SU-DHL-6 (cell line): ENCODE measurements around the gene MTRF1.

Experiments
- EZH2phosphoT487 ChIP-seq: fragments of 200-600 bp; sonication (generic), shearing (Covaris generic); conservative IDR thresholded peaks from 2 replicates; pipeline ENCODE4 v1.6.1; 2018; ENCODE audit warnings: mild to moderate bottlenecking, antibody characterized with exemption, low read length, moderate library complexity, mixed read lengths
- TF ChIP-seq, protein P1 (sequence below): fragments of 200-600 bp; sonication (generic); IDR thresholded peaks from one replicate; pipeline ENCODE4 v1.5.1; 2017; ENCODE audit warnings: antibody characterized with exemption, mild to moderate bottlenecking, low read length, moderate library complexity; ENCODE audit not compliant: insufficient read depth, poor library complexity, severe bottlenecking

DNA sequence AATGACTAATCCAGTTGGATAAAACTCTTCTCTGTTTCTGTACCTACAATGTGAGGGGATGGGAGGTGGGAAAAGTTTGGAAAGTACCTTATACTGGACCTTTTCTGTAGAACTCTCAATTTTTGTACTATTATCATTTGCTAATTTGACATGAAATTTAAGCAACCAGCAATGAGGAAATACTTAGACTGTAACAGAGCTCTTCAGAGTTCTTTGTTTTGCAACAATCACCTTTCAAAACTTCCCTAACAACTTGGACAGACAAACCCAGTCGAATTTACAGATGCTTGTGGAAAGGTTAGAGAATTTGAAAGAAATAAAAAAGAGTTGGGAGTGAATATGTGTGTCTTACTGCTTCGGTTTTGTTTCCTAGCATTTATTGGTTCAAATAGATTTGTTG lies 85.8 kb downstream of the MTRF1 start:
- TF ChIP-seq, protein P1, sequence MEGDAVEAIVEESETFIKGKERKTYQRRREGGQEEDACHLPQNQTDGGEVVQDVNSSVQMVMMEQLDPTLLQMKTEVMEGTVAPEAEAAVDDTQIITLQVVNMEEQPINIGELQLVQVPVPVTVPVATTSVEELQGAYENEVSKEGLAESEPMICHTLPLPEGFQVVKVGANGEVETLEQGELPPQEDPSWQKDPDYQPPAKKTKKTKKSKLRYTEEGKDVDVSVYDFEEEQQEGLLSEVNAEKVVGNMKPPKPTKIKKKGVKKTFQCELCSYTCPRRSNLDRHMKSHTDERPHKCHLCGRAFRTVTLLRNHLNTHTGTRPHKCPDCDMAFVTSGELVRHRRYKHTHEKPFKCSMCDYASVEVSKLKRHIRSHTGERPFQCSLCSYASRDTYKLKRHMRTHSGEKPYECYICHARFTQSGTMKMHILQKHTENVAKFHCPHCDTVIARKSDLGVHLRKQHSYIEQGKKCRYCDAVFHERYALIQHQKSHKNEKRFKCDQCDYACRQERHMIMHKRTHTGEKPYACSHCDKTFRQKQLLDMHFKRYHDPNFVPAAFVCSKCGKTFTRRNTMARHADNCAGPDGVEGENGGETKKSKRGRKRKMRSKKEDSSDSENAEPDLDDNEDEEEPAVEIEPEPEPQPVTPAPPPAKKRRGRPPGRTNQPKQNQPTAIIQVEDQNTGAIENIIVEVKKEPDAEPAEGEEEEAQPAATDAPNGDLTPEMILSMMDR = no peak
- TF ChIP-seq EZH2phosphoT487 = no peak
